NCI-H1436 (cell line): ENCODE results near the gene SYTL3.

Experiments
- DNase-seq: peaks from one replicate; lab custom pipeline; 2025; lab: John Stamatoyannopoulos, UW

SYTL3 gene

DNA sequence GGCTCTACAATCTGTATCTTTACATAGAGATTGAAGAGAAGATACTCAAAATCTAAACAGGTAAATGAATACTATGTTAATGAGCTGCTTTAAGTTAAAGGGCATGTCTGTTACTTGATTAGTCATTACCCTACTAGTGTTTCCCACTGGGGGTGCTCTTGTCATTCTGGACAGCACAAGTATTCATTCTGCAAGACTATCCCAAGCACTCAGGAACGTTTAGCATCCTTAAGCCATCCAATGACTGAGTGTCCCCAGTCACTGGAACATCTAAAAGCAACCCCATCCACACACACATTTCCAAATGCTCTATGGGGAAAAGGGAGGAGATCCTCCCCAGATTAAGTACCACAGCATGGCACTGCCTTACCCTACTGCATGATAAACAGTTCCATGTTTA, 143.6 kb downstream of the SYTL3 start:
- no peak for DNase-seq

DNA sequence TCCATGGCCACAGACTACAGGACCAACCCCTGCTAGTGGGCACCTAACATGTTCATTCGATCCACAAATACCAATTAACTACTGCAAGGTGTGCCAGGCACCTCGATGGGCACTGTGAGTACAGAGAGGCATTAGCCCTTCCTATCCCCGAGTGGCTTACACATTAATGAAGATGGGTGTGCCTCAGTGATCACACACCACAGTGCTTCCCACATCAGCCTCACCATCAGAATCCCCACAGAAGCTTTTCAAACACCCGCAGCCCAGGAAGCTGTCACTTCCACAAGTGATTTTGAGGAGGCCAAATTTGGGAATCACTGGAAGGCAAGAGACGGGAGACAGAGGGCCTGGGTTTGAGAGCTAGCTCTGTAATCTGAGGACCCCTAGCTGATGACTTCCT, 145.7 kb downstream of the SYTL3 start:
- DNase-seq, result no peak

DNA sequence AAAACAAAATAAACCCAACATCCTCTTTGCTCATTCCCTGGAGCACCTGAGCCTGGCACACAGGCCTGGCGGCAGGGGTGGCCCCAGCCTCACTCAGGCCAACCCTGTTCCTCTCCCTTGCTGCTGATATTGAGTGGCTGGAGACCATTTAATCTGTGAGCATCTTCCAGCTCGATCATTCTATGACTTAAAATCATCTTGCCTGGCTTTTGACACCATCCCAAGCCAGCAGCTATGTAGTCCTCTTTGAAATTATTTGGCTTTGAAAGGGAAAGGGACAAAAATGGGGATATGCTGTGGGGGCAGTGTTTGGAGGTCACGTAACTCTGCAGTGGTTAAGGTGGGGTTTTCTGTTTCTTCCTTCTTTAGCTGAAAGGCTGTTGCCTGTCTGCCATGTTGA, 146.5 kb downstream of the SYTL3 start:
- DNase-seq, result no peak

DNA sequence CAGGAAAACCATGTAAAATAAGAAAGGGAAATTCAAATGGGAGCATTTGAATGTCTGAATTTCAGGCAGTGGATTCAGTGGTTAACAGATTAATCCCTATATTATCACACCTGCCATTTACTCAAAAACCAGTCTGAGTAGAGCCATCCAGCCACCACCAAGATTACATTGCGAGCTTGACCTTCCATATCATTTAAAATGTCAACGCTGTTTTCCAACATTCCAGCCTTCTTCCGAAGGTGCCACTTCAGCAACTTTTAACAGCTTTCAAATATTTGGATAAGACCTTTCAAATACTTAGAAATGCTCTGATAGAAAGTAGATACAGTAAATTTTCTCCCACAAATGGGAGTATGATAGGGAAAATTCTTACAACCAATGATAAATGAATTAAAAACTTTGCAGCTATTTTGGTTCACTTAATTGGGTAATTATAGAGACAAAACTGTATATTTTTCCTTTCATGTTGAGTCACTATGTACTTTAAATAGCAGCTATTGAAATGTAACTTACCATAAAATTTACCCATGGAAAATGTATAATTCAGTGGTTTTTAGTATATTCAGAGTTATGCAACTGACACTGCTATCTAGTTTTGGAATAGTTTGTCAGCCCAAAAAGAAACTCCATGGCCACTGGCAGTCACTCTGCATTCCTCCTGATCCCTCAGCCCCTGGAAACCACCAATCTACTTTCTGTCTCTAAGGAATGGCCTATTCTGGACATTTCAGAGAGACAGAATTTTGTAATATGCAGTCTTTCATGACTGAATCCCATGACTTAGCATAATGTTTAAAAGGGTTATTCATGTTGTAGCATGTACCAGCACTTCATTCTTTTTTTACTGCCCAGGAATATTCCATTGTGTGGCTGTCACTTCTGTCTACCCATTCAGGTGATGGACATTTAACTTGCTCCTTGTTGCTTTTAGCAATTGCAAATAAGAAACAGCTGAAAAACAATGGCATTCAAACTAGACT, 147.8 kb downstream of the SYTL3 start:
- DNase-seq, result no peak

DNA sequence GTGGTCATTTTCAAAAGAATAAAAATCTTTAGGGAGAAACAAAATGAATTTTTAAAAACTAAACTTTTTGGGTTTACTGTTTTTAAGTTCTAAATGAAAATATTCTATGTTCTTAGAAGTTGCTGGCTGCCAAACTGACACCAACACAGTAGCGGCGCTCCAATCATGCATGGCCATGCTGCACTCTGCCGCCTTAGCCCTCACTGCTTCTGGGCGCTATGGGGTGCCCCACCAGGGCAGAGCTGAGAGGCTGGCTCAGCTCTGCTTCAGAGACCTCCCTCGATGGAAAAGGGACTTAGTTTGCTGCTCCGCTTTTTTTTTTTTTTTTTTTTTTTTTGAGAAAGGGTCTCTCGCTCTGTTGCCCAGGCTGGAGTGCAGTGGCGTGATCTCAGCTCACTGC, 148.5 kb downstream of the SYTL3 start:
- no peak for DNase-seq

DNA sequence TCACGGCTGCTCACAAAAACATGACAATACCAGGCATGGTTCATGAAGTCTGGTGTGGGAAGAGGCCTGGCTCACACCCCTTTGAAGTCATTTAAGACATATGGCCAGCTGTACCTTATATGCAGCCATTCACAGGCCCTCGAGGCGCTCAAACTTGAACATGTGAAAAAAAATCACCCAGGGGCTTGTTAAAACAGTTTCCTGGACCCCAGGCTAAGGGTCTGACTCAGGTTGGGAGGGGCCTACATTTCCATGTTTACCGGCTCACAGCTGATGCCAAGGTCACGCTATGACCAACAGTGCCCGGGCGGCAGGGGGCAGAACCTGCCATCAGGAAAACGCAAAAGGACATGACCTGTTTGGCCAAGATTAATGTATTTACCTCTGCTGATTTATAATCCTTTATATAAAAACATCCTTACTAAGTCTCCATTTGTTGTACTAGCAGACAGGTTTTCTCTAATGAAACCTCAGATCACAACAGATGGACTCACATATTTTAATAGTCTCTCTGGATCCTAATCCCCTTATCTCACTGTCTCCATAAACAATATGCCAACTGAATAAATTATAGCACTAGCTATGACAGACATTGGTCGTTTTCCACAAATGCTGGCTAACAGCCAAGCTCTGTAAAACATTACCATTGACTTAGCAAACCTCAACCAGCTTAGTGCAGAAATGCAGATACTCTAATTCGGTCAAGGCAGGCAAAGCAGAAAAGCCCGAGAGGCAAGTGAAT, 149.4 kb downstream of the SYTL3 start:
- DNase-seq, result peak; percentile 32

DNA sequence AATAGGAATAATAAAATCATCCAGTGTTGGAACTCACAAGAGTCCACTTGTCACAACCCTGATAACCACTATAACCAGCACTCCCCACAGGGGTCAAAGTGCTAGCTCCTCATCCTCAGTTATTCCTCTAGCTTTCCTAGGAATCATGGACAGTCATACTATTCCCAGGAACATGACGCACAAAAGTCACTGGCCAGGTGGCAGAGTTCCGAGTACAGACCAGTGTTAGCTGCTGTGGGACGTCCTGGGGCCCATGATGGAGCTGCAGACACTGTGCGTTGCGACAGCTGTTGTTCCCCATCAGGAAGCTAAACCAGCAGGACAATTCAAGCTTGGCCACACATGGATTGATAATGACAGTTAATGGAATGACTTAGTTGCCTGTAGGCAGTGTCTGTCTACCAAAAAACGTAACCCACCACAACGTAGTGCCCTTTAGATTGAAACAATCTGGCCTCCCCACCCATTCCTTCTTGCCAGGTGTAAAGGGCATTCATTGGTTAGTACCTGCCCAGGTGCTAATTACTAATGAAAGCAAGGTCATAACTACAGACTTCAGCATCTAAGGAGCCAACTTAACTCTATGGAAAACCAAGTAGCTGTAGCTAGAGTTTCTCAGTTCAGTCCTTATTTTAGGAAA, 151.9 kb downstream of the SYTL3 start:
- DNase-seq, result no peak

DNA sequence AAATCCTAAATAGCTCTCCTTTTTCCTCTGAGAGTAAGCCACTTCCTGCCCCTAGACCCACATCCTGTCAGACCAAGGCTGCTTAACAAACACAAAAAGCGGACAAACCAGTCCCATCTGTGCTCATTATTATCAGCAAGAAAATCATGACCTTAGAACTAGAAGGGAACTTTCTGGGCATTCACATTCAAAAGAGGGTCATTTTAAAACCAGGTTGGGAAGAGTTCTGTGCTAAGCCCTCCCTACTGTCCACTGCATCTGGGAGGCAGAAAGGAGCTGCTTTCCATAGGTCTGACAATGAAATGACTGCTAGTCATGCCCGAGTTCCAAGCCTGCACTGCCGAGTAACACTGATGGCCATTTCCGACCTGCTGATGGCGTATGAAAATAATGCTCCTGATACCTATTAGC, 153.9 kb downstream of the SYTL3 start:
- DNase-seq, result no peak

DNA sequence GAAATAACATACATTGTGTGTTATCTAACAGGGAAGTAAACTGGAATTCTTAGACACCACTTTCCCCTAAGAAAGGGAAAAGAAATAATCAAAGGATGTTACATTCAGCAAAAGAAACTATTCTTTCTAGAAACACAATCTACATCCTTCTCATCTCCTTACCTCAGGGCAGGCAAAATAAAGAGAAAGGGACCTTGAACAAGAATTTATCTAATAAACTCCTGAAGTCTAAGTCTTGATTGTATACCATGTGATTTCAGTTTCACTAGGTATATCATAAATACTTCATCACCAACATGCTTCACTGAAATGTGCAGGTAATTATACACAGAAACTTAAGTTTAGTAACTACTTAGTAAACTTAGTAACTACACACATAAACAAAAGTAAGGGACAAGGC, 154.4 kb downstream of the SYTL3 start:
- no peak for DNase-seq

DNA sequence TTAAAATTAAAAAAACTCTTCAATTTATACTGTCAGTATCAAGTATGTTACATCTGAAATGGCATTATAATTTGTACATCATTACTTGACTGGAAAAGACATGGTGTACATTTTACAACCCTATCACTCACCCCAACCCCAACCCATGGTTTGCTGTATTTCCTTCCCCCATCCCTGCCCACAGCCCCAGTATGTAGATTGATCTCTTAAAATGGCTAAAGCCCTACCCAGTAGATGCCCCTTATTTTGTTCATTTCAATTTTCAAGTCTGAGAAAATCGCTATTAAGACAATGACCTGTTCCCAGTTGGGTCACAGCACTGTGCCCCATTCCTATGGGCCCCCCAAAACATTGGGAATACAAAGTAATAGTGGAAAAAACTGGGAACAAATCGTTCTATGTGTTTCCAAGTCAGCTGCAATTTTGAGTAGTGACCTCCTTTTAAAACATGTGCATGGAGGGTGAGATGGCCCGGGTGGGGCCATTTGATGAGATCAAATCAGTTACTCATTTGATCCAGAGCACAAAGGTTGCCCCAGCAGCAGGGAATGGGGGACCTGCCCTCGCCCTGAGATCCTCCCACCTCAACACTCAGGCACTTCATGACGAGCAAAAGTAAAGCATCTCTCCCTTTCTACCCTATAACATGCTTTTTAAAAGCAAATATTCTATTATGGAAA, 156.0 kb downstream of the SYTL3 start:
- no peak for DNase-seq

DNA sequence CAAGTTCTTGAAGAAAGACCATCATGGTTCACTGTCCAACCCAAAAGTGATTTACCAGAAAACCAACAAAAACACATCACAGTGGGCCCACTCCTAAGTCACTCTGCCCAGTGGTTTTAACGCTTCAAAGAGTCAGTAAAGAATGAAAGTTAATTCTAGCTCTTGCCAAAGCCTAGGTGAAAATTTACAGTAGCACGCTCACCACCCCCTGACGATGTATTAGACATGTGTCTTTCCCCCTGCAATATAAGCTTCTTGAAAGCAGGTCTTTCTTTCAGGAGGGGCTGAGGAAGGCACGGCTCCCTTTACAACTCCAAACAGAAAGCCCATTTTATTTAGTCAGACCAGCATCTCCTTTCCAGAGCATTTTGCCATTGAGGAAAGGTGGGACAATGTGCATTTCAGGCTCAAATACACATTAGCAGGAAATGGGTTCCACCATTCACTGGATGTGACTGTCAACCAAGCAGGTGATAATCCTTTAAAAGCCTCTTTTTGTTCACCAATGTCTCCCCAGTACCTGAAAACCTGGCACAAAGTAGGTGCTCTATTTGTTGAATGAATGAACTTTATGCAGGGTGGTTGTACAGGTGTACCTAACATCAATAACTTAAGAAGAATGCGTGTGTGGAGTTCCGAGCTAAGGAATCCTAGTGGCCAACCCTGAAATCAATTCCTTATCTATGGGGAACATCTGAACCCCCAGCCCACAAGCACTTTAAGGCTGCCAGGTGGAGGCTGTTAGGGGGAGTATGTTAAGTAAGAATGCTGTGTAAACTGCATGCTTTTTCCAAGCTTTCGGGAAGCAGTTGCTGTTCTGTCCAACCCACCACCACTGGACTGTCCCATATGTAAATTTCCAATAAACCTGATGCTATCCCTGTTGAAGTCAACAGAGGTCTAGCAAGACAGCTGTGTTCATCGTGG, 157.9 kb downstream of the SYTL3 start:
- DNase-seq, result no peak

DNA sequence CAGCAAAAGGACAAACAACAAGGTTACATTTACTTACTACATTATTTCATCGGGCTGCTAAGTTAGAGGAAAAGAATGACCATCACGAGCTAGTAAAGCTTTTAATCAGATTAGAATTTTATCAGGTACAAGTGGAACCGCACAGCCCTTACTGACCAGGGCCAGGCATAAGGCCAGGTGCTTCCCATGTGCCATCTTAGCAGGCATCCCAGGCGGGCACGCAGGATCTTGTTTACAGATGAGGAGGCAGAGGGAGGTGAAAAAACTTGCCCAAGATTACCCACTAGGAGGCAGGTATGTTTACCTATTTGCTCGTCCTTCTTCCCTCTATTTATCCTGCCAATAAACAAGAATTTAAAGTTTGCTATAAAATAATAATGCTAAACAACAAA, 158.6 kb downstream of the SYTL3 start:
- DNase-seq, result no peak

DNA sequence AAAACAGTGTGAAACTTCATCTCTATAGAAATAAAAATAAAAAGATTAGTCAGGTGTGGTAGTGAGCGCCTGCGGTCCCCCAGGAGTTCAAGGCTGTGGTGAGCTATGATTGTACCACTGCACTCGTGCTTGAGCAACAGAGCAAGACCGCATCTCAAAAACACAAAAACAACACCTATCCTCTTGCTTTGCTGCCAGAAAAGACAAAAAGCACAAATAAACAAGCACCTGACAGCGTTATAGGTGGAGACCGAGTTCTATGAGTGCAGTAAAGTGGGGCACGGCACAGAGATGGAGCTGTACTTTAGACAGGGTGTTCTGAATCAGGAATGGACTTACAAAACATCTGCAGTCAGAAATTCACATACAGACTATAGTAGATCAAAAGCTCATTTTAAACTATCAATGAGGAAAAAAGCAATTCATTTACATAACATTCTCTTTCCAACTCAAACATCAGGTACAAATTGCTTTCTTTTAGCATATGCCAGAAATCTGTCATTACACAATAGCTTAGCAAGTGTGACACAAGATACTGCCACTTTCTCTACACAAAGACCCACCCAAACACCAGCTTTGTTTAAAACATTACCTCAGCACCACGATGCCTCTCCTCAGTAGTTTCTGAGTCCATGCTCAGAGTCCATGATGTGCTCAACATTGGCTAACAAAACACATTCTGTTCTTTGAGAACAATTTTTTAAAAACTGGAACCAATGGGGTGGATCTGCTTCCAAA, 159.3 kb downstream of the SYTL3 start:
- no peak for DNase-seq

DNA sequence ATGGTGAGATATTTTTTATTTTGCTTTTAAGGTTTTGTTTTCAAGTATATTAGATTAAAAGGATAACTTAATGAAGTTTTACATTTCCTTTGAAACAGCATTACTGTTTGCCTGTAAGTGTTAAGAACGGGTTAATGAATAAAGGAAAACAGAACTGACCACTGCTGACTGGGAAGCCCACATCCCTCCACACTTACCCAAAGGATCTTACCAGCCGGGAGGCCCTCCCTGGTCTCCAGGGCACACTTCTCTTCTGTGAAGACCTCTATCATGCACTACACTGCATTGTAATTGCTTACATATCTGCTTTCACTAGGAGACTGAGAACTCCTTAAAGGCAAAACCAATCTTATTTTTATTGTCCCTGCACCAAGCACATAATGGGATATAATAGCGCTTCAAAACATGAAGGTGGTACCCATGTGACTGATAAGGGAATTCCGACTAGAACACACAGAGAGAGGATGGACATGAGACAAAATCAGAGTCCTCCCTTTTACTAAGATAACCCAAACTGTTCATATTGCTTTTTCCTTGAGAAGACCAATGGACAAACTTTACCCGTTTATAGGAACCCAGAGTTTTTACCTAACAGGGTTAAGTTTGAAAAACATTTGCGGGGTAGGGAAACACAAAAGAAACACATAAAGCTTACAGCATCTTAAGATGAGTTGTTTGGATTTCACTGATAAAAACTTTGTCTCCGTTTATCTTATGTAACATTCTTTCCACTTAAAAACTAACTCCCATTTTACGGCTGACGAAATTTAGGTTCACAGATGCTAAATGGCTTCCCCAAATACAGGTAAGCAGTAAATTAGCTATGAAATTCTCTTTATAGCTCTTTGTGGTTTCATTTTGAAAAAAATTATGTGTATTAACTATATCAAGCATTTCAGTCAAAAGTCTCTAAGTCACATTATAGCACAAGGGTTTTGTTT, 160.6 kb downstream of the SYTL3 start:
- no peak for DNase-seq

DNA sequence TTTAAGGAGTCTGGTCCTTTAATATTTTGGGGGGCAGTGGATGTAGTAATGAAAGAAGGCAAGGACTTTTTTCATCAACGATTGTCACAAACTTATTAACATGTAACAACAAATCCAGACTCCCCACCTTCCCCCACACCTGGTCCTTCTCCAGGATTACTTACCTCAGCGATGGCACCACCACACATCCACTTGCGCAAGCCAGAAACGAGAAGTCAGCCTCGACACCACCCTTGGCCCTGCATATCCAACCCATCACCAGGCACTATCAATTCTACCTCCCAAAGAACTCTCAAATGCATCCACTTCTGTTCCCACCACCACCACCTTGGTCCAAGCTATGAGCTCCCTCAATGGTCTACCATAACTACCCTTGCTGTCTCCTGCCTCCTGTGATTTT, 162.8 kb downstream of the SYTL3 start:
- no peak for DNase-seq

DNA sequence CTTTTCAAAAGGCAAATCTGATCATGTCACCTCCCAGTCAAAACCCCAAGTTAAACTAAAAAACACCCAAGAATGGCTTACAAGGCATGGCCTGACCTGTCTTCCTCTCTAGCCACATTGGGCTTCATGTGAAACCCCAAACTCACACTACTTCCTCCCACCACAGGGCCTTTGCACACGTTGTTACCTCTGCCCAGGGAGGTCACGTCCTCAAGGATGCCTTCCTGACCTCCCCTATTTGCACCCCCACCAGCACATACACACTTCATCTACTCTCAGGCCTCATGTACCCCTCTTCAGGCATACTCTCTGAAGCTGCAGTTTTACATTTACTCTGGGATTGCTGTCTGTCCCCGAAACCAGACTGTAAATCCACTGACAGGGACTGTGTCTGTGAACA, 163.2 kb downstream of the SYTL3 start:
- no peak for DNase-seq
